Karpas-422 (cell line): ENCODE data around the gene TFIP11. TPM values are rescaled to one million over a fixed set of nuclear protein-coding genes. Genes with fewer than 3 reads are reported as not detected.

Experiments
- DNase-seq: peaks from one replicate; pipeline ENCODE4 v3.0.0-alpha.2; 2015
- H2AFZ ChIP-seq: fragments of 200-600 bp; sonication (generic); 2 replicates; pipeline ENCODE4 v1.6.1; 2014; ENCODE audit warnings: antibody characterized with exemption, low read length, mixed read lengths
- H3K27ac ChIP-seq: fragments of 200-600 bp; sonication (generic); 2 replicates; pipeline ENCODE4 v1.5.1; 2014; ENCODE audit warnings: mild to moderate bottlenecking, low read length, moderate library complexity
- H3K27me3 ChIP-seq: fragments of 200-600 bp; sonication (generic); 2 replicates; pipeline ENCODE4 v1.6.1; 2014; ENCODE audit warnings: low read length, mixed read lengths
- H3K36me3 ChIP-seq: fragments of 200-600 bp; sonication (generic); 2 replicates; pipeline ENCODE4 v1.6.1; 2014; ENCODE audit warnings: low read length, mixed read lengths; ENCODE audit not compliant: insufficient read depth
- H3K4me1 ChIP-seq: fragments of 200-600 bp; sonication (generic); 2 replicates; pipeline ENCODE4 v1.6.1; 2014; ENCODE audit warnings: mild to moderate bottlenecking, low read length, mixed read lengths
- H3K4me2 ChIP-seq: fragments of 200-600 bp; sonication (generic); 2 replicates; pipeline ENCODE4 v1.6.1; 2014; ENCODE audit warnings: low read length, low read depth, mild to moderate bottlenecking; ENCODE audit not compliant: poor library complexity, severe bottlenecking
- H3K4me3 ChIP-seq: fragments of 200-600 bp; sonication (generic); 2 replicates; pipeline ENCODE4 v1.5.1; 2014; ENCODE audit warnings: mild to moderate bottlenecking, antibody characterized with exemption, low read length, mixed read lengths
- H3K79me2 ChIP-seq: fragments of 200-600 bp; sonication (generic); 2 replicates; pipeline ENCODE4 v1.6.1; 2014; ENCODE audit warnings: mild to moderate bottlenecking, low read length, mixed read lengths
- H3K9ac ChIP-seq: fragments of 200-600 bp; sonication (generic); 2 replicates; pipeline ENCODE4 v1.6.0; 2014; ENCODE audit warnings: low read length
- H3K9me2 ChIP-seq: fragments of 200-600 bp; sonication (generic), shearing (Covaris generic); replicated peaks from 2 replicates; pipeline ENCODE4 v1.6.0; 2014; ENCODE audit warnings: mild to moderate bottlenecking, low read length, moderate library complexity; ENCODE audit not compliant: insufficient read depth
- H3K9me3 ChIP-seq: fragments of 300-700, 200-600 bp; sonication (generic); 2 replicates; pipeline ENCODE4 v1.6.1; 2014; ENCODE audit warnings: low read length, mixed read lengths
- H4K20me1 ChIP-seq: fragments of 200-600 bp; sonication (generic); 2 replicates; pipeline ENCODE4 v1.6.1; 2014; ENCODE audit warnings: mild to moderate bottlenecking, antibody characterized with exemption, low read length, low read depth; ENCODE audit not compliant: insufficient read depth
- total RNA-seq: library from RNA; depleted of rRNA; stranded (reverse); fragments of >200 nt; shearing (Covaris generic); gene quantifications from 2 replicates; pipeline ENCODE4 v1.2.3, GENCODE V29; 2014; ENCODE audit warnings: low replicate concordance

TFIP11 gene
- total RNA-seq, 1 experiment from 2014 or later = 46.0 TPM

DNA sequence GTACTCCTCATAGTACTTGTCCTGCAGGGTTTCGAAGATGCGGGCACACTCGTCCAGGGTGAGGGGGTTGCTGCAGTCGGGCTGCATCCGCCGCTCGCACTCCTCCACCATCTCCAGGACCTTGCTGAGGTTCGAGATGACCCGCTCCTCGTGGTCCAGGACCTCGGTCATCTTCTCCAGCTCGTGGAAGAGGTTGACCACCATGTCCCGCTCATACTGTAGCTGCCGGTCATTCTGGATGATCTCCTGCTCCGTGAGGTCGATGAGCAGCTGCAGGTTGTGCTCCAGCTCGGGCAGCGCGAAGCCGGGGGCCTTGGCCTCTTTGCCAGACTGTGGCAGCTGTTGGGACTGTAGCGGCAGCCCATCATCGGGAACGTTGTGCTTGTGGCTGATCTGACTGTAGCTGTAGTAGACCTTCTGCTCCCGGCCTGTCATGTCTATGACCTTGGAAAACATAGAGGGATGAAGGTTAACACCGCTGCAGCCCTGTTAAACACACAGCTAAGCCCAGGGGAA lies 13.0 kb downstream of the TFIP11 start:
- no peak overlapping the region for H2AFZ ChIP-seq
- no peak overlapping the region for H3K4me2 ChIP-seq
- H3K27ac ChIP-seq = no peak overlapping the region
- 0 out of 2 replicates have a peak, but pooled peaks cover 1% of the 10 kb centered on the region for H4K20me1 ChIP-seq
- DNase-seq = no peak
- H3K4me1 ChIP-seq = peaks cover 9% of the 10 kb centered on the region
- peaks cover 56% of the 10 kb centered on the region for H3K36me3 ChIP-seq
- peaks cover 11% of the 10 kb centered on the region; the same call in 1 of the 2 replicates for H3K79me2 ChIP-seq
- no peaks in the 10 kb centered on the region for H3K9me3 ChIP-seq
- no peak overlapping the region for H3K4me3 ChIP-seq
- no peaks in the 10 kb centered on the region for H3K9me2 ChIP-seq
- H3K27me3 ChIP-seq = no peaks in the 10 kb centered on the region
- H3K9ac ChIP-seq = no peak overlapping the region

DNA sequence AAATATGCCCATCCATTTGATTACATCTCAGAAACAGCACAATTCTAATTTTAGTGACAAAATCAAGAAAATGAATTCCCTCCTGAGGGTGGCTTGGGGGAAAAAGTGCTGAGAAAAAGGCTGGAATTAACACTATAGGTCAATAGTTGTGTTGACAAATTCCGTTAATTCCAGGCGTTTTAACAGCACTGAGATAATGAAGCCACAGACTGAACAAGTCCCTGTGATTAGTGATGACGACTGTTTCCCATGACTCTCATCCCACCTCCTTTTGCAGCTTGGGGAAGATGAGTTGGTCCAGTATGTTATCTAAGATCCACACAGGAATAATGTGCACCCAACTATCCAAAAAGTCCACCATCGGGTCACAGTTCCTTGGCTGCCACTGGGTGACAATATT lies 15.8 kb downstream of the TFIP11 start:
- Histone ChIP-seq H3K27me3 (no peaks in the 10 kb centered on the region), H3K4me3 (no peak overlapping the region), H3K9me3 (no peaks in the 10 kb centered on the region), H3K79me2 (peaks cover 29% of the 10 kb centered on the region; the same call in 1 of the 2 replicates), H3K9ac (no peak overlapping the region), H3K4me1 (no peaks in the 10 kb centered on the region), H3K4me2 (no peak overlapping the region), H4K20me1 (0 out of 2 replicates have a peak, but pooled peaks cover 2% of the 10 kb centered on the region), H3K36me3 (peaks cover 46% of the 10 kb centered on the region), H2AFZ (no peak overlapping the region), H3K27ac (no peak overlapping the region), H3K9me2 (no peaks in the 10 kb centered on the region)
- DNase-seq = no peak

DNA sequence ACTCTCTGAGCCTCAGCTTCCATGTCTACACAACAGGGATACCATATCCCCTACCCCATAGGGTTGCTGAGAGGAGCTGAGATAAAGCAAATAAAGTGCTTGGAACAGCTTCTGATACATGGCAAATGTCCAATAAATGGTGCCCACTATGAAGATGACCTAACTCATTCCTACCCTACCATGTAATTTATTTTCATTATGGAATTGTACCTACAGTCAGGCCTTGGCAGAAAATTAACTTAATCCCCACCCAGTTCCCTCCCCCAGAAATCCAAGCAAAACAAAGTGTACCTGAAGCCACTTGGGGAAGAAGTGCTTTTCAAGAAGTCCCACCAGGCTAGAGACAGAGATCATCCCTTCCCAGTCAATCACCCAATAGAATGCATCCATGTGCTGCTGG lies 17.8 kb downstream of the TFIP11 start:
- Histone ChIP-seq H3K4me2 (no peak overlapping the region), H3K27me3 (no peaks in the 10 kb centered on the region), H3K36me3 (peaks cover 55% of the 10 kb centered on the region), H3K9me3 (no peaks in the 10 kb centered on the region), H3K27ac (no peak overlapping the region), H2AFZ (no peak overlapping the region), H4K20me1 (0 out of 2 replicates have a peak, but pooled peaks cover 2% of the 10 kb centered on the region), H3K4me1 (no peaks in the 10 kb centered on the region), H3K79me2 (peaks cover 32% of the 10 kb centered on the region; the same call in 1 of the 2 replicates), H3K9ac (no peak overlapping the region), H3K4me3 (no peak overlapping the region), H3K9me2 (no peaks in the 10 kb centered on the region)
- DNase-seq = no peak

DNA sequence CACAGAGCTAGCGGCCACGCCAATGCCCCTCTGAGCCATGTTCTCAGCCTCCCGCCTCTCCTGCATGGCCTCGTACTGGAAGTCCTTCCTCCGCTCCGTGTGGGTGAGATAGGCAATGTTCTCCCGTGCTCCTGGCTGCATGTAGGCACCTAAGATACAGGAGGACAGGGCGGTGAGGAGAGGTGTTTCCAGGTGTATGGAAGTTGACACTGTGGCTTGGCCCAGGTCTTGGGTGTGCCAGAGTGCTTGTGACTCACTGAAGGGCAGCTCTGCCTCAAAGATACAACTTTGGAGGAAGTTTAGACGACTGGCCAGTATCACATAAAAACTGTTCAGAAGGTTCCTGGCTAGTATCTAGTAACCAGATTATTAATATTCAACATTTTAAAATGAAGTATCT lies 20.1 kb downstream of the TFIP11 start:
- no peak overlapping the region for H3K4me3 ChIP-seq
- H4K20me1 ChIP-seq = 0 out of 2 replicates have a peak, but pooled peaks cover 2% of the 10 kb centered on the region
- no peaks in the 10 kb centered on the region for H3K9me2 ChIP-seq
- peaks cover 54% of the 10 kb centered on the region for H3K36me3 ChIP-seq
- no peak overlapping the region for H3K9ac ChIP-seq
- DNase-seq = no peak
- no peak overlapping the region for H3K4me2 ChIP-seq
- H3K9me3 ChIP-seq = no peaks in the 10 kb centered on the region
- H3K27ac ChIP-seq = no peak overlapping the region
- peaks cover 18% of the 10 kb centered on the region for H3K4me1 ChIP-seq
- peaks cover 37% of the 10 kb centered on the region; the same call in 1 of the 2 replicates for H3K79me2 ChIP-seq
- H3K27me3 ChIP-seq = no peaks in the 10 kb centered on the region
- no peak overlapping the region for H2AFZ ChIP-seq

DNA sequence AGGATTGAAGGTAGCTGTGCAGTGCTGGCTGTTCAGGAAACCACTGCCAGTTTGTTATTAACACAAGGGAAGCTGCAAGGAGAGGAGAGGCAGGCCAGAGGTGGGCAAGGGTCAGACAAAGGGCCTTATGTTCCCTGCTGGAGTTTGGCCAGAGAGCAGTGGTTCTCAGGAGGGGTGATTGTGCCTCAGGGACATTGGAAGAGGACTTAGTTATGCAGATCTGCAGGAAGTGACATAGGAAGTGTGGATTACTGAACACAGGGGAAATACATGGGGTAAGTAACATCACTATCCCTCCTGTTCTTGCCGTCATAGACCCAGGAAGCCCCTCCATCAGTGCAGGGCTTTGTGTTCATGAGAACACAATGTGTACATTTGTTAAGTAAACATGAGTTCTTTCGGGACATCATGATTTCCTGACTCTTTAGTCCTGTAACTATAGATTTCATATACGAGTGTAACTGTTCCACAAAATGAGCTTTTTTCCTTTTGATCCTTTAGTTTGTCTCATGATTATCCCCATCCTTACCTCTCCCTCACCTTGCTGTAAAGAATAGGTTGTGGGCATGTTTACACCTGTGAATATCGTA lies 22.7 kb downstream of the TFIP11 start:
- no peak for DNase-seq
- peak overlapping the region; percentile 91; the same call in 1 of the 2 replicates for H3K27ac ChIP-seq
- H3K4me2 ChIP-seq = no peak overlapping the region
- 0 out of 2 replicates have a peak, but pooled peaks cover 2% of the 10 kb centered on the region for H4K20me1 ChIP-seq
- peaks cover 48% of the 10 kb centered on the region for H3K36me3 ChIP-seq
- H3K27me3 ChIP-seq = no peaks in the 10 kb centered on the region
- H3K4me1 ChIP-seq = peaks cover 45% of the 10 kb centered on the region
- no peak overlapping the region for H3K9ac ChIP-seq
- H3K9me3 ChIP-seq = no peaks in the 10 kb centered on the region
- peaks cover 55% of the 10 kb centered on the region for H3K79me2 ChIP-seq
- H3K4me3 ChIP-seq = no peak overlapping the region
- H2AFZ ChIP-seq = no peak overlapping the region
- no peaks in the 10 kb centered on the region for H3K9me2 ChIP-seq

DNA sequence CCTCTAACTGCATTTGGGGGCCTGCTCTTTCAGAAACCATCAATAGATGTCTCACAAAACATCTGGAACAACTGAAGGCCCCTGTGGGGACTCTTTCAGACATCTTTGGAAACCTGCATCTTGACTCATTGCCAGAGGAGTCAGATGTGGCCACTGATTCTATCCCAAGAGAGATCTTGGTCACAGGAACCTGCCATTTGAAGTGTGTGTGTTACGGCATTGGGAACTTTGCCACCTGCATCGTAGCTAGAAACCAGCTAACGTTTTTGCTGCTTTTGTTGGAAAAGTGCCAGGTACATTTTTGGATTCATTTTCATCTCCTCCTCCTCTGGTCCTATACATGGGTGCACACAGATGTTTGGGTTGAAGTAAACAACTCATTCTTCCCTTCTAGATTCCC lies 24.3 kb downstream of the TFIP11 start:
- H3K27ac ChIP-seq = peak overlapping the region; percentile 91
- H3K9ac ChIP-seq = peak overlapping the region; percentile 44
- H3K79me2 ChIP-seq = peaks cover 60% of the 10 kb centered on the region
- no peaks in the 10 kb centered on the region for H3K9me3 ChIP-seq
- H3K4me3 ChIP-seq = no peak overlapping the region
- peak; percentile 57 for DNase-seq
- no peaks in the 10 kb centered on the region for H3K27me3 ChIP-seq
- no peaks in the 10 kb centered on the region for H3K9me2 ChIP-seq
- peaks cover 49% of the 10 kb centered on the region for H3K4me1 ChIP-seq
- no peak overlapping the region for H2AFZ ChIP-seq
- H3K36me3 ChIP-seq = peaks cover 33% of the 10 kb centered on the region
- H3K4me2 ChIP-seq = peak overlapping the region; percentile 46
- no peaks in the 10 kb centered on the region for H4K20me1 ChIP-seq

DNA sequence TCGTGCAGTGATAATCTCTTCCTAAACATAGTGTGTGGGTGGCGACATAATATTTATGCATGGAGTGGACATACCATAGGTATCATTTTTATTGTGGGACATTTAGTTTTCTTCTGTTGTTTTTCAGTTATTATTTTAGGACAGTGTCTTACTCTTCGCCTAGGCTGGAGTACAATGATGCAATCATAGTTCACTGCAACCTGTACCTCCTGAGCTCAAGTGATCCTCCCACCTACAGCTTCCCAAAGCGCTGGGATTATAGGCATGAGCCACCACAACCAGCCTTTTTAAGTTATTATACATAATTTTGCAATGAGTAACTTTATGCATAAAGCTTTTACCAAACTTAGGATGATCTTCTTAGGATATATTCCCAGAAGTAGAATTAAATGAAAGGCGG lies 25.9 kb downstream of the TFIP11 start:
- Histone ChIP-seq H3K27ac (peak overlapping the region; percentile 91), H3K27me3 (no peaks in the 10 kb centered on the region), H3K4me3 (no peak overlapping the region), H4K20me1 (no peaks in the 10 kb centered on the region), H3K9me3 (no peaks in the 10 kb centered on the region), H3K4me2 (no peak overlapping the region), H3K4me1 (peaks cover 65% of the 10 kb centered on the region), H3K9ac (no peak overlapping the region), H2AFZ (no peak overlapping the region), H3K36me3 (peaks cover 28% of the 10 kb centered on the region), H3K9me2 (no peaks in the 10 kb centered on the region), H3K79me2 (peaks cover 63% of the 10 kb centered on the region)
- no peak for DNase-seq

DNA sequence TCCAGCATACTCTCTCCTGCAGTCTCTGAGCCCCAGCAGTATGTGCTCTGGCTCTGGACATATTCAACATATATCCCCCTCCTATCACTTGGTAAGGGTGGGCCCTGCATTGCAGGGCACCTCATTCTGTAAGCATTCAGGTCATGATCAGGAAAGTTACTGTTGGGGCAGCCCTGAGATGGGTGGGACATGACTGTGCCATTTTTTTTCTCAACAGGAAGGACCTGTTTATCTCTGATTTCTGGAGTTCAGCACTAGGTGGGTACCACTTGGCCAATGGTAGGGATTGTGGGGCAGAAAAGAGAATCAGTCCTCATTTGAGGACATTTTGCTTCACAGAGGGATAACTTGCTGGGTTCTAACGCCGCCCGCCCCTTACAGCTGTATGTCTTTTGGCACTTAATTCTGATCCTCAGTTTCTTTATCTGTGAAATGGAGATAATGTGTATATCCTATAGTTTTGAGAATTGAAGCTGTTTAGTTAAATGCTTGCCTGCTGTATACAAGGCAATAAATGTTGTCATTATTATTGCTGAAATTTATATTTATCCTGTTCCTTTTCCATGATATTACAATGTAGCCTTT lies 26.4 kb downstream of the TFIP11 start:
- Histone ChIP-seq H3K9me2 (no peaks in the 10 kb centered on the region), H3K4me1 (peaks cover 70% of the 10 kb centered on the region), H2AFZ (no peak overlapping the region), H3K9ac (peak overlapping the region; percentile 80; the same call in 1 of the 2 replicates), H3K27me3 (no peaks in the 10 kb centered on the region), H3K4me3 (0 out of 2 replicates have a peak overlapping the region, but pooled peaks have one; percentile 73), H4K20me1 (no peaks in the 10 kb centered on the region), H3K4me2 (peak overlapping the region; percentile 92), H3K79me2 (peaks cover 66% of the 10 kb centered on the region), H3K9me3 (no peaks in the 10 kb centered on the region), H3K27ac (peak overlapping the region; percentile 91), H3K36me3 (peaks cover 23% of the 10 kb centered on the region)
- no peak for DNase-seq
